Activated CD8-positive, alpha-beta T cell treated with anti-CD3 and anti-CD28 coated beads for 36 hours (primary cell): ENCODE results near the gene MSRB1. TPM values are rescaled to one million over a fixed set of nuclear protein-coding genes. Genes with fewer than 3 reads are reported as not detected.

Experiments
- ATAC-seq: fragments of 200-7000 bp; cut with Tn5 transposase; one replicate; pipeline ENCODE4 v1.10.0; 2021; ENCODE audit warnings: mild to moderate bottlenecking, moderate library complexity
- CTCF ChIA-PET: fragments of 350-600 bp; sonication (Branson Sonifier 250); formaldehyde crosslinking; loops from one replicate; lab custom pipeline; 2021; ENCODE audit warnings: antibody characterized with exemption; lab: Charles Lee
- POLR2A ChIA-PET: fragments of 350-600 bp; sonication (Branson Sonifier 250); formaldehyde crosslinking; loops from one replicate; lab custom pipeline; 2021; ENCODE audit warnings: antibody characterized with exemption; lab: Charles Lee
- DNase-seq: peaks from one replicate; pipeline ENCODE4 v3.0.0-alpha.2; 2020
- H3K27ac Mint-ChIP-seq: one replicate; pipeline ENCODE4 v1.8.0; 2021; ENCODE audit warnings: mild to moderate bottlenecking, mixed read lengths
- H3K27me3 Mint-ChIP-seq: one replicate; pipeline ENCODE4 v1.8.0; 2021; ENCODE audit warnings: mixed read lengths
- H3K36me3 Mint-ChIP-seq: one replicate; pipeline ENCODE4 v1.8.0; 2021; ENCODE audit warnings: low read depth, mixed read lengths
- H3K4me1 Mint-ChIP-seq: one replicate; pipeline ENCODE4 v1.8.0; 2021; ENCODE audit warnings: low read depth, mixed read lengths
- H3K4me3 Mint-ChIP-seq: one replicate; pipeline ENCODE4 v1.8.0; 2021; ENCODE audit warnings: mild to moderate bottlenecking, moderate library complexity, mixed read lengths
- H3K9me3 Mint-ChIP-seq: one replicate; pipeline ENCODE4 v1.8.0; 2021; ENCODE audit warnings: mixed read lengths
- CTCF ChIP-seq: fragments of 200-600 bp; IDR thresholded peaks from one replicate; pipeline ENCODE4 v1.8.0; 2022; ENCODE audit warnings: antibody characterized with exemption, mild to moderate bottlenecking
- intact Hi-C: fragments of 100-400 bp; cut with micrococcal nuclease; formaldehyde crosslinking; loops from one replicate; pipeline ENCODE4 v1.10.0; 2022
- total RNA-seq, 2 experiments: library from RNA; stranded (reverse); gene quantifications; one replicate each; pipeline ENCODE4 v1.2.3, GENCODE V29; 2021

Gene MSRB1
- total RNA-seq, 2 experiments from 2014 or later, result 15.5 to 18.1 TPM

DNA sequence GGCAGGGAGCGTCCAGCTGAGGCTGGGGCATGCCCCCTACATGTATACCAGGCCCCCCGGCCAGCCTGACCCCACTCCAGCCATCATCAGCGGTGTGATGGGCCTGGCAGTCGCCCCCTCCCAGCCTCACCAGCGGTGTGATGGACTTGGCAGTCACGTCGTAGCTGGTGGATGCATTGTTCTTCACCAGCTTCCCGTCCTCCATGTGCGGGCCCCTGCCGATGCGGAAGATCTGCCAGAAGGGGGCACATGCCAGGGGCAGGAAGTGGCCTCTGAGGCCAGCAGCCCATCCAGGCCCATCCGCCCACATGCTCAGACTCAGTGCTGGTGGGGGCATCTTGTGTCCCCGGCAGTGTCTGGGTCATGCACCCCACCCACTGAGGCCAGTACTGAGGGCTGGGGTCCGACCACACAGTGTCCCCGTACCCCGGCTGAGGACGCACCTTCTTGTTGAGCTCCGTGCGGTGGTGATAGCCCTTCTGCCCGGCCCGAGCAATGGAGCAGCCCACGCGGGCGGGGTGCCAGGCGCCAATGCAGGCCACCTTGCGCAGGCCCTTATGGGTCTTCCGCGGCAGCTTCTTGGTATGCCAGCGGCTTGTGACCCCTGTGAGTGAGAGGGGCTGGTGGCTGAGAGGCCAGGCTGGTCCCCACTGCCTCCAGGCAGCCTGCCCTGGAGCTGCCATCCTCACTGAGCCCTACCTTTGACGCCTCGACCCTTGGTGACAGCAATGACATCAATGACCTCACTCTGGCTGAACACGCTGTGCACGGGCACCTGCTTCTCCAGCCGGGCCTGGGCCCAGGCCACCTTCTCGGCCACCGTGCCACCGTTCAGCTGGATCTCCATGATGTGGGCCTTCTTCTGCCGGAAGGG lies 3.7 kb upstream of the MSRB1 start:
- no peaks in the 10 kb centered on the region for H3K9me3 Mint-ChIP-seq
- H3K27ac Mint-ChIP-seq, result no peak overlapping the region
- ATAC-seq (no peak), DNase-seq (no peak)
- intact Hi-C loops, result no loop called here
- CTCF ChIA-PET, result interaction anchor here (1.2 to 1.6 kb wide), 2 partner anchors 18 to 57 kb away, joined by 3 read pairs; partner anchors contain the start of gene RPS2
- H3K4me3 Mint-ChIP-seq, result no peak overlapping the region
- H3K27me3 Mint-ChIP-seq, result no peaks in the 10 kb centered on the region
- no peak for TF ChIP-seq CTCF
- peaks cover 21% of the 10 kb centered on the region for H3K4me1 Mint-ChIP-seq
- H3K36me3 Mint-ChIP-seq, result no peaks in the 10 kb centered on the region
- POLR2A ChIA-PET, result interaction anchor here (0.9 to 9.2 kb wide), 2 partner anchors 16 to 44 kb away, joined by 3 to 113 read pairs; partner anchors contain the start of genes NDUFB10, RNF151 and RPS2

GRCh38 chr16:1945559-1946391 lies 2.8 kb upstream of the MSRB1 start:
- Mint-ChIP-seq H3K27me3 (no peaks in the 10 kb centered on the region), H3K4me3 (no peak overlapping the region), H3K4me1 (peaks cover 23% of the 10 kb centered on the region), H3K9me3 (no peaks in the 10 kb centered on the region), H3K27ac (no peak overlapping the region), H3K36me3 (no peaks in the 10 kb centered on the region)
- intact Hi-C loops, result no loop called here
- DNase-seq (no peak), ATAC-seq (no peak)
- CTCF ChIA-PET, result interaction anchor here (1.2 kb wide), 1 partner anchor 19 kb away, joined by 3 read pairs; the partner anchor contains the start of gene RPS2
- POLR2A ChIA-PET, result interaction anchor here (0.9 to 9.2 kb wide), 4 partner anchors 11 to 207 kb away, joined by 3 to 113 read pairs (median 4); partner anchors contain the start of genes NDUFB10, RNF151 and RPS2
- TF ChIP-seq CTCF, result no peak

GRCh38 chr16:1944612-1945199 lies 1.7 kb upstream of the MSRB1 start:
- H3K9me3 Mint-ChIP-seq, result no peaks in the 10 kb centered on the region
- H3K27me3 Mint-ChIP-seq, result no peaks in the 10 kb centered on the region
- CTCF ChIA-PET, result interaction anchor here (1.5 kb wide), 1 partner anchor 16 kb away, joined by 8 read pairs; no protein-coding TSS in a partner anchor
- TF ChIP-seq CTCF, result no peak
- H3K4me1 Mint-ChIP-seq, result peaks cover 23% of the 10 kb centered on the region
- no peak for DNase-seq
- no peaks in the 10 kb centered on the region for H3K36me3 Mint-ChIP-seq
- peak overlapping the region; percentile 82 for H3K4me3 Mint-ChIP-seq
- POLR2A ChIA-PET, result interaction anchor here (1.1 to 9.2 kb wide), 3 partner anchors 10 to 208 kb away, joined by 3 to 113 read pairs (median 4); partner anchors contain the start of genes NDUFB10, RNF151 and RPS2
- ATAC-seq, result no peak
- intact Hi-C loops, result no loop called here
- H3K27ac Mint-ChIP-seq, result no peak overlapping the region

GRCh38 chr16:1942047-1942809 lies 771 bp downstream of the MSRB1 start:
- peak overlapping the region; percentile 82 for H3K4me3 Mint-ChIP-seq
- DNase-seq, result peak; percentile 31
- POLR2A ChIA-PET, result interaction anchor here (0.6 to 9.2 kb wide), 2 partner anchors 21 to 1722 kb away, joined by 3 to 113 read pairs; partner anchors contain the start of genes NDUFB10, RNF151 and RPS2

More at GRCh38 chr16:1942047-1942809, 771 bp downstream of the MSRB1 start:
- peak overlapping the region; percentile 59 for H3K27ac Mint-ChIP-seq
- H3K36me3 Mint-ChIP-seq, result peaks cover 4% of the 10 kb centered on the region
- peaks cover 23% of the 10 kb centered on the region for H3K4me1 Mint-ChIP-seq
- CTCF ChIA-PET, result interaction anchor here (1.5 to 2.5 kb wide), 2 partner anchors 13 to 78 kb away, joined by 4 to 14 read pairs; no protein-coding TSS in a partner anchor
- no peaks in the 10 kb centered on the region for H3K9me3 Mint-ChIP-seq
- ATAC-seq, result no peak
- H3K27me3 Mint-ChIP-seq, result no peaks in the 10 kb centered on the region
- intact Hi-C loops, result no loop called here
- TF ChIP-seq CTCF, result no peak
